GM21786 (cell line): ENCODE measurements around the gene CLDN6.

Experiments used
- ATAC-seq: cut with Tn5 transposase; IDR thresholded peaks from one replicate; pipeline ENCODE4 v1.9.1; 2021; ENCODE audit not compliant: unreplicated experiment

CLDN6 gene

DNA sequence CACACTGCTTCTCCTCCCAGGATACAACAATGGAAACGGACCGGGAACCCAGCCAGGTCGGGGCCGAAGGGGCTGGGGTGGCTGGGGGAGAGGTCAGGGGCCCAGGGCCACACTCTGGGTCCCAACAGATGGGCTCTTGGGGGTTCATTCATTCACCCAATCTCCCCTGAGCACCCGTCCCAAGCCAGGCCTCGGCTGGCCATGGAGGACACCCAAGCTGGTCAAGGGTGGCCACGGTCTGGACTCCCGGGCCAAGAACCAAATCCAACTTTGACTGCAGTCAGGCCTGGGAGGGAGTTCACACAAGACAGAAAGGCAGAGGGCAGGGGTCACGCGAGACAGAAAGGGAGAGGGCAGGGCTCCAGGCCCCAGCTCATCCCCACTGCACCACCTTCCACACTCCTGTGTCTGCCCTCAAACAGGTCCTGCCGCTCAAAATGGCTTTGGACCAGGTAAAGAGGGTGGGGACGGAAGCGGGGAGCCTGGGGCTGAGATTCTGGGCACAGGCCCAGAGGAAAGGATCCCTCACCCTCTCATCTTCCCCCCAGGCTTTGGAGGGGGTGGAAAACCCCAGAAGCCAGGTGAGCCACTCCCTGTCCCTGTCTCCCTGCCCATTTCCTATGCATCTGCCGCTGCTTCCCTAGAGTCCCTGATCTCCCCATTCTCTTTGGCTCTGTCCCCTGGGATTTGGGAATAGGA is 25.5 kb downstream of the CLDN6 start:
- ATAC-seq: no peak

DNA sequence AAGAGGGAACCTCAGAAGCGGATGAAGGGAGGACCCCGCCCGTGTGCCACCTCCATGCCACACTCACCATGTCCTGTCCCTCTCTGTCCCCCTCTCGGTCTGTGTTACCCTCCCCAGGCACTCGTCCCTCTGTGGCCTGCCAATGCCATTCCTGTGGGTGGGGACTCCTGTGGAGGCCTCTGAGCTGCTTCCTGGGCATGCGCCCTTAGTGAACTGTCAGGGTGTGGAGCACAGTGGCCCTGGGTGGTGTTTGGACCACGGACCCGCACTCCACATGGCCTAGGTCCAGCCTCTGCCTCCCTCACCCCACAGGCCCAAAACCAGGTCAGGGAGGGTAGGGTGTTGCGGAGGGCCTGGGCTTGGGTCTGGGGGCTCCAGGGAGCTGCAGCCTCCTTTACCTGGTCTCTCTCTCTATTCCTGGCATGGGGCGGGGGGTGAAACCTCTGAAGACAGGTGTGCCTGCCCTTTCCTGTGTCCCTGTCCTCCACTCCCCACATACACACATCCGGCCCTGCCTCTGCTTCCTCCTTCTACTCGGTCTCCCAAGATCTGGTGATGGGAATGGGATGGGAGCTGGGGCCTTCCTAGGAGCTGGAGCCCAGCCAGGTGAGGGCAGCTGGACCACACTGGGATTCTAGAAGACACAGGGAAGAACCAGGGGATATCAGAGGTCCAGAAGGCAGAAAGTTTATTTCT is 26.3 kb downstream of the CLDN6 start:
- ATAC-seq: no peak

DNA sequence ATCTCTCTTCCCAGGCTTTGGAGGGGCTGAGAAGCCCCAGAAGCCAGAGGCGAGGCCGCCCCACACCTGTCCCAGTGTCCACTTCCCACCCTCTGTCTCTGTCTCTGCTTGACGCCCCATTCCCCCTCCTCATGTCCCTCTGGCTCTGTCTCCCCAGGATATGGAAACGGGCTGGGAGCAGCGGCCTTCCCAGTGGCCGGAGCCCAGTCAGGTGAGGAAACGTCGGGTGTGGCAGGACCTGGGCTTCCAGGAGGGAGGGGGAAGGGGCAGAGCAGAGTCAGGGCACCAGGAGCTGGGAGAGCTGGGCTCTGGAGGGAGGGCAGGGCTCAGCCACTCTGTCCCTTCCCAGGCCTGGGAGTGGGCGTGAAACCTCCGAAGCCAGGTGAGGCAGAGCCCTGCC is 27.1 kb downstream of the CLDN6 start:
- ATAC-seq: no peak

DNA sequence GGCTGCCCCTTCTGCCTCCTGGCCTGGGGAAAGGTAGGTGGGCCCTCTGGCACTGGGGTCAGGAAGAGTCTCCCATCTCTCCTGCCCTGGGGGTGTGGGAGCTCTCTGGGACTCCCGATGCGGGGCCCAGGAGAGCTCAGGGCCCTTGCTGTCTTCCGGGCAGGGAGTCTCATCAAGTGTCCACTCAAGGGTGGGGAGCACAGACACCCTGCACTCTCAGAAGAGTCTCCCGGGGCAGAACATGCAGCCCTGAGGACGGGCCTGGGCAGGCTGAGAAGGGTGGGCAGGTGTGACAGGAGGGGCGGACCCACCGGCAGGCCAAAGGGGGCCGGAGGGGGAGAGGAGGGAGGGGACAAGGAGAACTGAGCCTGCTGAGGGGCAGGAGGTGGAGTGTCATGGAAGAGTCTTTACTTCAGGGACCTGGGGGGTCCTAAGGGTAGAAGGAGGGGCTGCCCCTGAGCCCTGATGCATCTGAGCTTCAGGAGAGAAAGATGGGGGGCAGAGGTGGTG is 29.3 kb downstream of the CLDN6 start:
- no peak for ATAC-seq

GRCh38 chr16:2987833-2988232 is 30.1 kb downstream of the CLDN6 start:
- no peak for ATAC-seq

- ATAC-seq: no peak
Measured at GRCh38 chr16:2987286-2987685, 30.7 kb downstream of the CLDN6 start.

- no peak for ATAC-seq
Measured at GRCh38 chr16:2986623-2987188, 31.3 kb downstream of the CLDN6 start.

DNA sequence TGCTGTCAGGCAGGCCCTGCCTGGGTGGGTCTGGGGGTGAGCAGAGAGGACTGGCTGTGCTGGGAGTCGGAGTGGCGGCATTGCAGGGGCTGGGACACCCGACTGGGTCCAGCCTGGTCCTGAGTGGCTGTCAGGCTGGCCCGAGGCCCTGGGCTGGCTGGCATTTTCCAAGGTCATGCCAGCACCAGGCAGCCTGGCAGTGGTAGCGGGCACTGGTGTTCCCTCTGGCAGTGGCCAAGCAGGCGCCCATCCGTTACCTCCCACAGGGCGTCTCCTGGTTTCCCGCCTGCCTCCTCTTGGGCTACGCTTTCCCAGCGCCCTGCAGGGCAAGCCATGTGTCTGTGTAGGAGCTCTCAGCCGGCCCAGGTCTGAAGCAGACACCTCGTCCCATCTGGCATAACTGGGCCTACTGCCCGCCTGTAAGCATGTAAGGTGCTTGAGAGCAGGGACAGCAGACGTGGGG is 32.1 kb downstream of the CLDN6 start:
- ATAC-seq: no peak

DNA sequence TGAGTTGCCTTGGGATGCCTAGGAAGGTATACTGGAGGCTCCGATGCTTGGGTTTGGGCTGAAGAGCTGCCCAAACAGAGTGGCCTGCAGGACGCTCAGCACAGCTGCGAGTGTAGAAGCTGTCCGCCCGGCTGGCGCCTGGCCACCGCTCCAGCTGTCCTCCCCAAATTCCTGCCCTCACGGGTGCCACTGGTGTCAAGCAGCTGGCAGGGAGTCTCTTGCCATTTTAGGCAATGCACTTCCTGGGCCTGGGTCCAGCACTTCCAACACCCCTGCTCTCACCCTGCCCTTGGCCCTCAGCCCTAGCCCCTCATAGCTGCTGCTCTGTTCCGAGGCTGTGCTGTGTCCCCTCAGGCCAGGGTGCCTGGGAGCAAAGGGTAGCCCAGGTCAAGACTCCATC is 32.5 kb downstream of the CLDN6 start:
- ATAC-seq: no peak

- ATAC-seq: peak; percentile 34
Measured at GRCh38 chr16:2983706-2984136, 34.3 kb downstream of the CLDN6 start.

- no peak for ATAC-seq
Measured at GRCh38 chr16:2982402-2982801, 35.6 kb downstream of the CLDN6 start.

DNA sequence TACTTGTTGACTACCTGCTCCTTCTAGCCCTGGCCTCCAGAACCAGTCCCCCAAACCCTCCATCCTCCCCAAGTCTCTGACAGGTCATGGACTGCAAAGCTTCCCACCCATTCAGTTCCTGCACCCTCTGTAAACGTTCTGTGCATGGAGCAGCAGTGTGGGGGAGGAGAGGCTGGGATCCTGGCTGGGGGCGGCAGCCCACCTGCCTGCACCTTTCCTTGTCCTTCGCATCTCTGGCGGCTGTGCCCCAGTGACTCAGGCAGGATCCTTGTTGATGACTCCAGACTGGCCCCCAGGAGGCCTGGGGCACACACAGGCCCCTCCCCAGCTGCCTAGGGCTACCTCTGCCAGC is 36.1 kb downstream of the CLDN6 start:
- ATAC-seq: no peak

- ATAC-seq: no peak
Measured at GRCh38 chr16:2981177-2981898, 36.6 kb downstream of the CLDN6 start.

DNA sequence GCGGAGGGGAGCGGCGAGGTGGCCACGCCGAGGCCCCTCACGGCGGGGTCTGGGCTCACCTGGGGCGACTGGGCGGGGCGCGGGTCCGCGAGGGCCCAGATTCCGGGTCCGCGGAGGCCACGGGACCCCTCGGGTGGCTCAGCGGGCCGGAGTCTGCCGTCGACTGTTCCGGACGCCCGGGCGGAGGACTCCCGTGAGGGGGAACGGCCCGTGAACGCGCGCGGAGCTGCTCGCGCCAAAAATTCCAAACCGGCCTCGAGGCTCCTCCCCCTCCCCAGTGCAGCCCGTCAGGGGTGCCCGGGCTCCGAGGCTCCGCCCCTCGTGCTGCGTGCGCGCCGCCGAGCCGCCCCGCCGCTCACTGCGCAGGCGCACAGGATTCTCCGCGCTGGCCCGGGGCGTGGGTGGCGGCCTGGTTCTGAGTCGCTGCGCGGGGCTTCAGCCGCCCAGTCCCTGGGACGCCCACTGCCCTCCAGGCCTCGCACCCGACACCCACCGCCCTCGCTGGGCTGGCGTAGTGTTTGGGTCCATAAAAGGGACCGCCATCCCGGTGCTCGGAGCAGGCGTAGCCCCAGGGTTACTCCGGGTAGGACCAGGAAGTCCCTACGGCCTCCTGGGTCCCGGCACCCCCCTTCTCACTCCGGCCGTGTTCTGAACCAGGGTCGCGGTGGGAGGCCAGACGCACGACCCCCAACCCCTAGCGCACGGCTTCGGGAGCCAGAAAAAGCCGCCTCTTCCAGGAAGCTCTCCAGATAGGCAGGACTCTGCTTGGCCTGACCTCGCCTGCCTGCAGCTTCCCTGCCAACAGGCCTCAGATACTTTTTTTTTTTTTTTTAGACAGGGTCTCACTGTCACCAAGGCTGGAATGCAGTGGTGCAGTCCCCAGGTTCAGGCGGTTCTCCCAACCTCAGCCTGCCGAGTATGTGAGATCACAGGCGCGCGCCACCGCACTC is 37.5 kb downstream of the CLDN6 start, which contains the start of gene PKMYT1:
TSS of gene PKMYT1 (minus strand) at position 220 of the 950 bp plus-strand sequence. CDS start 789 bp downstream, outside the sequence.
- peak; percentile 65 for ATAC-seq

DNA sequence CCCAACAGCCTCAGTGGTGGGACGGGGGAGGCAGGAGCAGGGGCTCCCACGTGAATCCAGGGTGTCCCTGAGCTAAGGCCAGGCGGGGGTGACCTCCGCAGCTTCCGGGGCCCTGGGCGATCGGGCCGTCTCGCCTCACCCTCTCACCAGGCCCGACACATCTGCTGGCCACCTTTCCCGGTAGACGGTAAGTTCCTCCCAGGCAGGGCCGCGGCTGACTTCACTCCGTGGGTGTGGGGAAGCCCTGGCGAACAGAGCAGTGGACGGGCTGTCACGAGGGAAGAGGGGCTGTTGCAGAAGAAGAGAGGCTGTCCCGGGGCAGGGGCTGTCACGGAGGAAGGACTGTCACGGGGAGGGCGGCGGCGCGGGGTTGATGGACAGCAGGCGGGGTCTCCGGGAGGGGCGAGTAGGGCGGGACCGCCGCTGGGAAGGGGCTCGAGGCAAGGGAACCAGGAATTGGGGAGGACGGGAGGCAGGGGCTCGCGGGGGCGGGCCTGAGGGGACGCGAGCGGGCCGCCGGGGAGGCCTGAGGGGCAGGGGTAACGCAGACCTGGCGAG is 38.2 kb downstream of the CLDN6 start:
- peak; percentile 2 for ATAC-seq

- no peak for ATAC-seq
Measured at GRCh38 chr16:2977440-2977839, 40.5 kb downstream of the CLDN6 start.

GRCh38 chr16:2976673-2977072 is 41.3 kb downstream of the CLDN6 start:
- no peak for ATAC-seq

DNA sequence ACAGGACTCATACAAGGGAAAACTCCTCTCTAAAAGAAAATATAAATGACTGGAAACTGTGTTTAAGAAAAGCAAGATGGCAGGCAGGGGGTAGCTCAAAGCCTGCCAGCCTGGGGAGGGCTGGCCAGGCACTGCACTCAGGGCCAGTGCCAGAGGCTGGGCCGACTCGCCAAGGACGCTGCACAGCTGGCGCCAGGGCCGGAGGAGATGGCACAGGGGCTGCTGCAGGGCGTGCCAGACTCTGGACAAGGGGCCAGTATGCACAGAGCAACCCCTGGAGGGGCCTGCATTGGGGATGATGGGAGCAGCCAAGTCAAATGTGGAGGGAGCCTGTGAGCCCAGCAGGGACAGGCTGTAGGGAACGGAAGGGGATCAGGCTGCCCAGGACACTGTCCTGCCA is 41.8 kb downstream of the CLDN6 start:
- ATAC-seq: no peak

GRCh38 chr16:2975161-2975795 is 42.7 kb downstream of the CLDN6 start:
- no peak for ATAC-seq
